ENCODE measurements around the gene C2orf72. TPM values are rescaled to one million over a fixed set of nuclear protein-coding genes. Genes with fewer than 3 reads are reported as not detected.
A peak's percentile ranks its signal among the peaks of the same experiment; 100 is the strongest.

The C2orf72 gene
- total RNA-seq, 1 experiment from 2014 or later, result 0.66 TPM

DNA sequence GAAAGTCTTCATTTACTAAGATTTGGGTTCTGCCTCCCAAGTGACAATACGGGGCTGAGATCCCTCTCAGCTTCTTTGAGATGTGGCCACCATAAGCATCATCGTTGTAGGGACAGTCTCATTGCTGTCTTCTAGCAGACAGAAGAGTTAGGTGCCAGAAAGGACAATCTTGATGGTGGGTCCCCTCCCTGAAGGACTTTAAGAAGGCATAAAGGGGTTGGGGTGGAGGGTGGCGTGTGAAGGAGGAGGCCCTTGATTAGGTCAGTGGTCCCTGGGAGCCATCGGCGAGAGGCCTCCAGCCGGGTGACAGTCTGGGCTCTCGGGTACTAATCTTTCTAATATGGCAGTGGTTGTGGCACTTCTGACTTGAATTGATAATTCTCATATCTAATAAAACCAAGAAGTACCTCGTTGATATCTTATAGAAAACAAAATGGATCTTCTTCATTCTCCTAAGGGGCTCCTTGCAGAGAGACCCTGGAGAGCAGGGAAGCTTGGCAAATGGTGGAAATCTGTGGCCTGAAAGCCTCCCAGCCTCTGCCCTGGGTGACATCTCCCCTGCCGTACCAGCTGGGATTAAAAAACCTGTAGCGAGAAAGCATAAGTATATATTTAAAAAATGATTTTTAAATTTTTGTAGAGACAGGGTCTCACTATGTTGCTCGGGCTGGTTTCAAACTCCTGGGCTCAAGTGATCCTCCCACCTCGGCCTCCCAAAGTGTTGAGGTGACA is 12.1 kb downstream of the C2orf72 start:
- Mint-ChIP-seq H3K4me3 (ENCODE audit: low read depth, unreplicated experiment) (no peak overlapping the region), H3K36me3 (ENCODE audit: insufficient read depth, unreplicated experiment) (peaks cover 11% of the 10 kb centered on the region), H3K27ac (ENCODE audit: unreplicated experiment) (no peak overlapping the region), H3K4me1 (ENCODE audit: low read depth, unreplicated experiment) (peaks cover 10% of the 10 kb centered on the region), H3K9me3 (ENCODE audit: low read depth, unreplicated experiment) (no peaks in the 10 kb centered on the region), H3K27me3 (ENCODE audit: unreplicated experiment) (peaks cover 14% of the 10 kb centered on the region)
- no TSS peak for BruUV-seq (replicated peaks)
- CTCF ChIA-PET, result no interaction called here
- intact Hi-C loops (cut with micrococcal nuclease; ENCODE audit: unreplicated experiment), result loop anchor here (2.0 to 10.0 kb wide), 2 partner anchors 49 to 145 kb away; no protein-coding TSS in a partner anchor
- TF ChIP-seq, protein P1, sequence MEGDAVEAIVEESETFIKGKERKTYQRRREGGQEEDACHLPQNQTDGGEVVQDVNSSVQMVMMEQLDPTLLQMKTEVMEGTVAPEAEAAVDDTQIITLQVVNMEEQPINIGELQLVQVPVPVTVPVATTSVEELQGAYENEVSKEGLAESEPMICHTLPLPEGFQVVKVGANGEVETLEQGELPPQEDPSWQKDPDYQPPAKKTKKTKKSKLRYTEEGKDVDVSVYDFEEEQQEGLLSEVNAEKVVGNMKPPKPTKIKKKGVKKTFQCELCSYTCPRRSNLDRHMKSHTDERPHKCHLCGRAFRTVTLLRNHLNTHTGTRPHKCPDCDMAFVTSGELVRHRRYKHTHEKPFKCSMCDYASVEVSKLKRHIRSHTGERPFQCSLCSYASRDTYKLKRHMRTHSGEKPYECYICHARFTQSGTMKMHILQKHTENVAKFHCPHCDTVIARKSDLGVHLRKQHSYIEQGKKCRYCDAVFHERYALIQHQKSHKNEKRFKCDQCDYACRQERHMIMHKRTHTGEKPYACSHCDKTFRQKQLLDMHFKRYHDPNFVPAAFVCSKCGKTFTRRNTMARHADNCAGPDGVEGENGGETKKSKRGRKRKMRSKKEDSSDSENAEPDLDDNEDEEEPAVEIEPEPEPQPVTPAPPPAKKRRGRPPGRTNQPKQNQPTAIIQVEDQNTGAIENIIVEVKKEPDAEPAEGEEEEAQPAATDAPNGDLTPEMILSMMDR (IDR thresholded peaks at IDR 0.05; ENCODE audit: unreplicated experiment), result no peak
- no peak for DNase-seq

- peaks cover 10% of the 10 kb centered on the region for H3K4me1 Mint-ChIP-seq (ENCODE audit: low read depth, unreplicated experiment)
- BruUV-seq (replicated peaks), result no TSS peak
- no peak overlapping the region for H3K4me3 Mint-ChIP-seq (ENCODE audit: low read depth, unreplicated experiment)
- TF ChIP-seq, protein P1 (IDR thresholded peaks at IDR 0.05; ENCODE audit: unreplicated experiment), result no peak
- DNase-seq, result peak; percentile 47
- H3K27ac Mint-ChIP-seq (ENCODE audit: unreplicated experiment), result no peak overlapping the region
- intact Hi-C loops (cut with micrococcal nuclease; ENCODE audit: unreplicated experiment), result loop anchor here (2.0 to 10.0 kb wide), 2 partner anchors 49 to 145 kb away; no protein-coding TSS in a partner anchor
- peaks cover 11% of the 10 kb centered on the region for H3K36me3 Mint-ChIP-seq (ENCODE audit: insufficient read depth, unreplicated experiment)
- no peaks in the 10 kb centered on the region for H3K9me3 Mint-ChIP-seq (ENCODE audit: low read depth, unreplicated experiment)
- CTCF ChIA-PET, result no interaction called here
- peaks cover 16% of the 10 kb centered on the region for H3K27me3 Mint-ChIP-seq (ENCODE audit: unreplicated experiment)
Measured at GRCh38 chr2:231050018-231050901, 12.9 kb downstream of the C2orf72 start.

- CTCF ChIA-PET, result no interaction called here
- H3K27me3 Mint-ChIP-seq (ENCODE audit: unreplicated experiment), result peaks cover 16% of the 10 kb centered on the region
- no peak overlapping the region for H3K4me3 Mint-ChIP-seq (ENCODE audit: low read depth, unreplicated experiment)
- no TSS peak for BruUV-seq (replicated peaks)
- peaks cover 10% of the 10 kb centered on the region for H3K4me1 Mint-ChIP-seq (ENCODE audit: low read depth, unreplicated experiment)
- no peak for DNase-seq
- no peak overlapping the region for H3K27ac Mint-ChIP-seq (ENCODE audit: unreplicated experiment)
- TF ChIP-seq, protein P1 (IDR thresholded peaks at IDR 0.05; ENCODE audit: unreplicated experiment), result no peak
- no peaks in the 10 kb centered on the region for H3K9me3 Mint-ChIP-seq (ENCODE audit: low read depth, unreplicated experiment)
- intact Hi-C loops (cut with micrococcal nuclease; ENCODE audit: unreplicated experiment), result loop anchor here (2.0 to 10.0 kb wide), 2 partner anchors 50 to 146 kb away; no protein-coding TSS in a partner anchor
- peaks cover 13% of the 10 kb centered on the region for H3K36me3 Mint-ChIP-seq (ENCODE audit: insufficient read depth, unreplicated experiment)
Measured at GRCh38 chr2:231051116-231051515, 13.8 kb downstream of the C2orf72 start.
